GM18873 (cell line): ENCODE data around the gene CDKAL1.
A peak's percentile ranks its signal among the peaks of the same experiment; 100 is the strongest.

Experiments
- ATAC-seq: cut with Tn5 transposase; IDR thresholded peaks from one replicate; pipeline ENCODE4 v1.9.1; 2021; ENCODE audit warnings: mild to moderate bottlenecking, moderate library complexity, moderate number of reproducible peaks; ENCODE audit not compliant: unreplicated experiment, low FRiP score

Gene CDKAL1

GRCh38 chr6:21202521-21202920 lies 668.3 kb downstream of the CDKAL1 start:
- ATAC-seq, result no peak

DNA sequence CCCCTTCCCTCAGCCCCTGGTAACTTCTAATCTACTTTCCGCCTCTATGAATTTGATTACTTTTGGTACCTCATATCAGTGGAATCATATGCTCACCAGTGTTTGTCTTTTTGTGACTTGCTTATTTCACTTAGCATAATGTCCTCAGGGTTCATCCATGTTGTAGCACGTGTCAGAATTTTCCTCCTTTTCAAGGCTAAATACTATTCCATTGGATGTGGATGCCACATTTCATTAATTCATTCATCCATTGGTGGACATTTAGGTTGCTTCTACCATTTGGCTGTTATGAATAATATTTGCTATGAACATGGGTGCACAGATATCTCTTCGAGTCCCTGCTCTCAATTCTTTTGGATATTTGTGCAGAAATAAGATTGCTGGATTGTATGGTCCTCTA lies 670.7 kb downstream of the CDKAL1 start:
- ATAC-seq, result no peak

DNA sequence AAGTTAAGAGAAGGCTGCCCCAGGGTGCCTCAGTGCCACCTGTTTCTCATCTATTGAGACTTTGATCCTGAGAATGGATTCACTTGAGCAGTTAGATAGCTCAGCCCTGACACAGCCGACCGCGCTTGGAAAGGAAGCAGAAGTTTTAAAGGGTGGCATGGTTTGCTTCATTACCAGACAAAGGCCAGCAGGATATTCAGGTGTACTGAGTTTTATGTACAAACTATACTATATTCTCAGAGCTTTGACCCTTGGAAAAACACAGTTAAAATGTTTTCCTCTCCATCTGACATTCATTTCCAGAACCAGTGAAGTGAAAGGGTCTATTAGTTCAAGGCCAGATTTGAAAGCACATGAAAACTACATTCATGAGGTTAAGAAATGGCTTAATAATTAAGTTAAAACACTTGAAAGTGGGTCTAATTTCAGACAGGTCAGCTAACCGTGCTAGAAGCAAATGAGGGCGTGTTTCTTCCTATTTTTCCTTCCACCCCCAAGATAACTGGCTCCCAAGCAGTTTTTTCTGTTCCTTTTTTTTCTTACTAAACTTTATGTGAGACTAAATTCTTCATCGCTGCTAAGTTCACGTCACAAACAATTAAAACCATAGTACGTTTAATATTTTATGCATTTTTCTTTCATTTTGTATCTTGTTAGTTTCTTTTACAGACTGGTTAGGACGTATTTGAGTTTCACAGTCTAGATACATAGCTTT lies 674.0 kb downstream of the CDKAL1 start:
- ATAC-seq, result peak; percentile 43

- ATAC-seq, result peak; percentile 17
Observed at GRCh38 chr6:21208796-21209186, 674.5 kb downstream of the CDKAL1 start.

DNA sequence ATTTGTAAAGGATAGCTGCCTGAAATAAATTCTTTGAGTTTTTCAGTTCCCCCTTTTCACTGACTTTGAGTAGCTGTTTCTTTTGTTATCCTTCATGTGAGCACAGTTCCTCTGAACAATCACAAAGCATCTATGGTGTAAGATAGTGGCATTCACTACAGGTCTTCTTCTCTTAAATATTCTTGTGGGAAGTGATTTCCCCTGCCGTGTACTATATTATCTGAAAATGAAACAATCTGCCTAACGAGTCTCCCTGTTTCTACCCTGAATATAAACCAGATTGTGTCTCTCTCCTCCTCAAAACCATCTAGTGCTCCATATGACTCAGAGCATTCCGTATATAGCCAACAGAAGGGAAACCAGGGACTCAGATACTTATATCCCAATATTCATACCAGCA lies 679.2 kb downstream of the CDKAL1 start:
- peak; percentile 40 for ATAC-seq

DNA sequence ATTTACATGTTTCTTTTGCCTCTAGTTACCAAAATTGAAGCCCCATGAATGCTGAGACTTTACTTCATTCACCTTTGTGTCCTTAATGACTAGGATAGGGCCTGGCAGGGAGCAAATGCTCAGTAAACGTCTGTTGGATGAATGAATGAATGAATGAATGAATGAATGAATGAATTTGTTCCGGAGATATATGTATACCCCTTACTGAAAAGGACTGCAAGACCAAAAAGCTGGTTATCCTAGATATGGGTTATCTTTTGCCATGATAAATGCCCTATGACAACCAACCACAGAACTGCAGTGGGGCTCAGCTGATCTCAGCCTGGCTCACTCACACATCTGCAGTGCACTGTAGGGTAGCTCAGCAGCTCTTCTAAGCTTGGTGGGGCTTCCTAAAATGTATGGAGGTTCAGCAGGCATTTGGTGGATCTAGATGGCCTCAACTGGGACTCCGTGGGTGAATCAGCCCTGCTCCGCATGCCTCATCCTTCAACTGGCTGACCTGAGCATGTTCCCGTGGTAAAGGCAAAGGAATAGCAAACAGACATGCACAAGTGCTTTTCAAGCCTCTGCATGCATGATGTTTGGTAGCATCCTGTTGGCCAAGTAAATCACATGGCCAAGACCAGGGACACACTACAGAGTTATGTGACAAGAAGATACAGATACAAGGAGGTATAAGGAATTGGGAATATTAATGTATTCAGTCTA lies 680.6 kb downstream of the CDKAL1 start:
- no peak for ATAC-seq

- ATAC-seq, result no peak
Observed at GRCh38 chr6:21219241-21219640, 685.0 kb downstream of the CDKAL1 start.

GRCh38 chr6:21219856-21220255 lies 685.6 kb downstream of the CDKAL1 start:
- ATAC-seq, result no peak

- ATAC-seq, result no peak
Observed at GRCh38 chr6:21220271-21220987, 686.2 kb downstream of the CDKAL1 start.

GRCh38 chr6:21222656-21223055 lies 688.4 kb downstream of the CDKAL1 start:
- ATAC-seq, result no peak

GRCh38 chr6:21225912-21226311 lies 691.7 kb downstream of the CDKAL1 start:
- ATAC-seq, result no peak

- no peak for ATAC-seq
Observed at GRCh38 chr6:21227486-21227885, 693.2 kb downstream of the CDKAL1 start.

- ATAC-seq, result no peak
Observed at GRCh38 chr6:21228411-21228810, 694.2 kb downstream of the CDKAL1 start.

GRCh38 chr6:21228876-21229460 lies 694.7 kb downstream of the CDKAL1 start:
- ATAC-seq, result no peak

- ATAC-seq, result no peak
Observed at GRCh38 chr6:21230536-21230935, 696.3 kb downstream of the CDKAL1 start.

DNA sequence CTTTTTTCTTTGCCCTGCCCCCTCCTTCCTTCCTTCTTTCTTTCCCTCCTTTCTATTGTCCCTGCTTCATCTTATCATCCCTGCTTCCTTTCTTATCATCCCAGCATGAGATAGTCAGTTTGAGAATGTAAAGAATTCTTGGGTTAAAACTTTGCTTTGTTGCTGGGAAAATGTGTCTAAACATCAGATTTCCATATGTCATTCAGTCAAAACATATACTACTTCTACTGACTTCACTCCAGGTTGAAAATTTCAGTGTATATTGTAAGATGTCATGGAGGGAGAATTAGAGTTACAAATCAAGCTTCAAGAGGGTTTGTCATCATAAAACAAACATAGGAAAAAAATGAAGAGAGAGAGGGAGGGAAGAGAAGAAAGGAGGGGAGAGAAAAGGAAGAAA lies 700.9 kb downstream of the CDKAL1 start:
- ATAC-seq, result no peak

GRCh38 chr6:21238208-21238607 lies 704.0 kb downstream of the CDKAL1 start:
- no peak for ATAC-seq

- ATAC-seq, result no peak
Observed at GRCh38 chr6:21240709-21241108, 706.5 kb downstream of the CDKAL1 start.

GRCh38 chr6:21241231-21242130 lies 707.2 kb downstream of the CDKAL1 start:
- no peak for ATAC-seq

GRCh38 chr6:21244897-21245470 lies 710.7 kb downstream of the CDKAL1 start:
- ATAC-seq, result no peak
